Measurements from ENCODE around the gene NUP153.

NUP153 gene

GRCh38 chr6:17574866-17575560 lies 131.7 kb downstream of the NUP153 start:
- TF ChIP-seq FOXP2 (optimal IDR thresholded peaks at IDR 0.05; ENCODE audit: borderline replicate concordance, extremely low read depth, extremely low read length, insufficient read depth), result no peak
- no peak for TF ChIP-seq SIN3A (IDR thresholded peaks at IDR 0.05; ENCODE audit: borderline replicate concordance, insufficient read depth, low read length)
- no peak for TF ChIP-seq TAF1 (IDR thresholded peaks at IDR 0.05; ENCODE audit: borderline replicate concordance, insufficient read depth, low read length)
- TF ChIP-seq, protein P1, sequence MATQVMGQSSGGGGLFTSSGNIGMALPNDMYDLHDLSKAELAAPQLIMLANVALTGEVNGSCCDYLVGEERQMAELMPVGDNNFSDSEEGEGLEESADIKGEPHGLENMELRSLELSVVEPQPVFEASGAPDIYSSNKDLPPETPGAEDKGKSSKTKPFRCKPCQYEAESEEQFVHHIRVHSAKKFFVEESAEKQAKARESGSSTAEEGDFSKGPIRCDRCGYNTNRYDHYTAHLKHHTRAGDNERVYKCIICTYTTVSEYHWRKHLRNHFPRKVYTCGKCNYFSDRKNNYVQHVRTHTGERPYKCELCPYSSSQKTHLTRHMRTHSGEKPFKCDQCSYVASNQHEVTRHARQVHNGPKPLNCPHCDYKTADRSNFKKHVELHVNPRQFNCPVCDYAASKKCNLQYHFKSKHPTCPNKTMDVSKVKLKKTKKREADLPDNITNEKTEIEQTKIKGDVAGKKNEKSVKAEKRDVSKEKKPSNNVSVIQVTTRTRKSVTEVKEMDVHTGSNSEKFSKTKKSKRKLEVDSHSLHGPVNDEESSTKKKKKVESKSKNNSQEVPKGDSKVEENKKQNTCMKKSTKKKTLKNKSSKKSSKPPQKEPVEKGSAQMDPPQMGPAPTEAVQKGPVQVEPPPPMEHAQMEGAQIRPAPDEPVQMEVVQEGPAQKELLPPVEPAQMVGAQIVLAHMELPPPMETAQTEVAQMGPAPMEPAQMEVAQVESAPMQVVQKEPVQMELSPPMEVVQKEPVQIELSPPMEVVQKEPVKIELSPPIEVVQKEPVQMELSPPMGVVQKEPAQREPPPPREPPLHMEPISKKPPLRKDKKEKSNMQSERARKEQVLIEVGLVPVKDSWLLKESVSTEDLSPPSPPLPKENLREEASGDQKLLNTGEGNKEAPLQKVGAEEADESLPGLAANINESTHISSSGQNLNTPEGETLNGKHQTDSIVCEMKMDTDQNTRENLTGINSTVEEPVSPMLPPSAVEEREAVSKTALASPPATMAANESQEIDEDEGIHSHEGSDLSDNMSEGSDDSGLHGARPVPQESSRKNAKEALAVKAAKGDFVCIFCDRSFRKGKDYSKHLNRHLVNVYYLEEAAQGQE (IDR thresholded peaks at IDR 0.05; ENCODE audit: insufficient read depth in 1 of 2, low read depth in 2 of 2, low read length in 2 of 2), result no peak
- no peak for TF ChIP-seq POLR2AphosphoS5 (IDR thresholded peaks at IDR 0.05; ENCODE audit: low read depth, low read length)

- TF ChIP-seq TAF1 (IDR thresholded peaks at IDR 0.05; ENCODE audit: borderline replicate concordance, insufficient read depth, low read length) (no peak), FOXP2 (optimal IDR thresholded peaks at IDR 0.05; ENCODE audit: borderline replicate concordance, extremely low read depth, extremely low read length, insufficient read depth) (no peak), SIN3A (IDR thresholded peaks at IDR 0.05; ENCODE audit: borderline replicate concordance, insufficient read depth, low read length) (no peak), POLR2AphosphoS5 (IDR thresholded peaks at IDR 0.05; ENCODE audit: low read depth, low read length) (no peak)
- TF ChIP-seq, protein P1 (IDR thresholded peaks at IDR 0.05; ENCODE audit: insufficient read depth in 1 of 2, low read depth in 2 of 2, low read length in 2 of 2), result no peak
These were observed 141.3 kb downstream of the NUP153 start for GRCh38 chr6:17565399-17565798.

All from PFSK-1 (cell line).